Measurements from ENCODE around the gene SORBS1.

The SORBS1 gene

DNA sequence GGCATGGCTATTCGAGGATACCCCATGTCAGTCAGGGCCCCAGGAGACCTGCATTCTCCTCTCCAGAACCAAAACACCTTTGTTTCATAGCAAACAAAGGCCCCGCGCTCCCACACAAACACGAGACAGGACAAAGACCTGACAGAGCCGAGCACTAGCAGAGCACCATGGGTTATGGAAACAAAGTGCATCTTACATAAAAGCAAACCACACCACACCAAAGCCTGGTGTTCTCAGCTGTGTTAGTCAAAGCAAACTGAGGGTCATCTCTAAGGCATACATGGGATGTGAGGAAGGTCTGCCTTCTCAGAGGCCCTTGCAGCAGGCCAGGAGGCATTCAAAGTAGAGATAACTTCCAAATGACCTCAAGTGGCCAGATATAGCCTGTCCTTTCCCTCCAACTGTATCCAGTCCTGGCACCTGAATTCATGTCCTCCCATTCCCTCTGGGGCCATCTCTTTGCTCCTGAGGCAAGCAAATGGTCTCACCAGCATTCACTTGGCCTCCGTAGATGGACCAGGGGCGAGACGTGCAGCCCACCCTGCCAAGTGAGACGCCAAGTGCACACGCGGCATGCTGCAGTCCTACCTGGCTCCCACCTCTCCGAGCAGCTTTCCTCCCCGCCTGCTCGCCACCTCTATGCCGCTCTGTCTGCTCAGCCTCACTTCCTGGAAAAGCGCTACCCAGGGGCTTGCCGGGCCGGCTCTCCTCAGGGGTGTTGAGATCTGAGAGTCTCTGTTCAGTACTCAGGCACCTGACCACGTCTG, 225.1 kb downstream of the SORBS1 start:
- DNase-seq, result no peak

GRCh38 chr10:95334805-95335144, 226.4 kb downstream of the SORBS1 start:
- no peak for DNase-seq

DNA sequence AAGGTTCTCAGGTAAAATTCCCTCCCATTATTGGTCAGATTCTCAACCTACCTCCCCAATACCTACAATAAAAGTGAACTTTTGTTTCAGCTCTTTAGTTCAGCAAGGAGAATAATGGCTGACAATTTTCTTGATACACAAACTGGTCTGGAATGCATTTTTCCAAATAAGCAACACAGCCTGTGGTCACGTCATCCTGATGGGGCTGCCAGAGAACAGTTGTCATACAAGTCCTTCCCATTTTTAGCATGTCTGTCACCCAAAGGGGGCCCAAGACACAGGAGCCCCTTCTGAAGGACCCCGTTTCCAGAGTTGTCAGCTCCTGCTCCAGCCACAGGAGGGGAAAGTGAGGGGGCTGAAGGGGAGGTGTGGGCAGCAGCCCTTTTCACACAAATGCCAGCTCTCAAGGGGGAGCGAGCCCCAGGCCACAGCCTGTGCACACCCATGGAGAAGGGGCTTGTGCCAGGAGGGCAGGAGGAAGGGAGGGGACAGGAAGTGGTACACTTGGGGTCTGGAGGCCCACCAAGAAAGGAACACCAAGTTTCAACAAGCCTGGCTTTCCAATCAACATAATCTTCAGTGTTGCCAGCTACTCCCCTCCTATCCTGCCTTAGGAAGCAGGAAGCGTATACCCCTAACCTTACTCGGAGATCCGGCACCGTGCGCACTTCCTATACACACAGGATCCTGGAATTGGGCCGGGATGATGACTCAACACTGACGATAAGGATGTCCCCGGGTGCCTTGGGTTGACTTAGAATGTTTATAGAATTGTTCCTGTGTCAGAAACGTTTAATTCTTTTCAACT, 227.0 kb downstream of the SORBS1 start:
- DNase-seq, result no peak

DNA sequence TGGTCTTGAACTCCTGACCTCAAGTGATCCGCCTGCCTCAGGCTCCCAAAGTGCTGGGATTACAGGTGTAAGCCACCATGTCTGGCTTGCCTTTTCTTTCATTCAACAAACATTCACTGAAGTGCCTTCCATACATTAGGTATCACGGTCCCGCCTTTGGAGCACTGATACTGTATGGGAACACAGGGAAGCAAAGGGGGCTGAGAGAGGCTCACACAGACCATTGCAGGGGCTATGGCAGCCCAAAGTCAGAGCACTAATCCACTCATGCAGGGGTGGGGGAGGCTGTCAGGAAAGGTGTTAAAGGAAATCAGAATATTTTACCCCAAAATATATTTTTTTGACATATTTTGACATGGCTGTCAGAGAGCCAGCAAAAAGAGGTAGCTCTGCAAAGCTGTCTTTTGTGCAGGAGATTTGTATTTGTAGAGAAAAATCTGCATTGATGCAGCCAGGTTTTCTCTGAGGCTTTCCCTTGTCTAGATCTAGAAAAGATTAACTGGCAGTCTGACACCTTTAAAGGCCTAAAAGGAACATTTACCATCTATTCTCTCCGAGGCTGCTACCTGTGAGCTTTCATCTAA, 228.4 kb downstream of the SORBS1 start:
- DNase-seq, result no peak

GRCh38 chr10:95331596-95332130, 229.5 kb downstream of the SORBS1 start:
- no peak for DNase-seq

DNA sequence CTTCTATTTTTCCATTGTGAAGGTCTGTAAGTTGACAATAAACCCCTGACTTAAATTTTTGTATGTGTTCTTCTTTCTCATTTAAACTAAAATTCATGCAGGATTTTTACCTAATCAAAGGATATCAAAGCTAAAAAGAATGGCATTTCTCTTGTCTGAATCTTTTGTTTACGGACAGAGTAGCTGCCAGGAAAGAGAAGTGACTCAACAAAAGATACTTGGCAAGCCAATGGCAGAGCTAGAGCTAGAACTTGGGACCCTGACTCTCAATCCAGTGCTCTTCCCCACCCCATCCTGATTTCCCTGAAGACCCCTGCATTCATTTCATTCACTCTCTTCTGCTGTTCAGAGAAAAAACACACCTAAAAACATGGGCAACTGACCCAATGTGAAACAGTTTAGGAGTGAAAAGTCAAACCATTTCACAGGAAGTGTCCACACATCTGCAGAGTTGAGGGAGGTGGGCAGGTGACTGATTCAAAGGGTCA, 230.2 kb downstream of the SORBS1 start:
- no peak for DNase-seq

GRCh38 chr10:95329296-95329695, 231.9 kb downstream of the SORBS1 start:
- no peak for DNase-seq

DNA sequence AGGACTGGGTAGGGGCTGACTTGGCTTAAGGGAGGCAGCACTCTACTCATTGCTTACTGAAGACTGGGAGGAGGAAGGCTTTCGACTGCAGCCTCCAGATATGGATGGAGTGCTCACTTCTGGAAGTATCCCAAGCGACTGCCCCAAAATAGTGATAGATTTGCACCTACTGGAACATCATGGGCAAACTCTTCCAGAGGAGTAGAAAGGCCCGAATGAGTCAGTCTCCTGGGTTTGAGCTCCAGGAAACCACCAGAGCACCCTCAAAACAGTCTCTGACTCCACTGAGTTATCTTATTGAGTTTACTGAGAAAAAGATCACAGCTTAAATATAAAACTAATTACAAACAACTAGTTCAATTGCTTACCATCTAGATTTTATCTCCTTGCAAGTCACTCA, 233.2 kb downstream of the SORBS1 start:
- DNase-seq, result no peak

- DNase-seq, result peak; percentile 83 to 94
Measured at GRCh38 chr10:95327367-95327766, 233.8 kb downstream of the SORBS1 start.

GRCh38 chr10:95326396-95326795, 234.8 kb downstream of the SORBS1 start:
- DNase-seq, result no peak

GRCh38 chr10:95325863-95326262, 235.3 kb downstream of the SORBS1 start:
- DNase-seq, result no peak

GRCh38 chr10:95324436-95325268, 236.5 kb downstream of the SORBS1 start:
- DNase-seq, result no peak

DNA sequence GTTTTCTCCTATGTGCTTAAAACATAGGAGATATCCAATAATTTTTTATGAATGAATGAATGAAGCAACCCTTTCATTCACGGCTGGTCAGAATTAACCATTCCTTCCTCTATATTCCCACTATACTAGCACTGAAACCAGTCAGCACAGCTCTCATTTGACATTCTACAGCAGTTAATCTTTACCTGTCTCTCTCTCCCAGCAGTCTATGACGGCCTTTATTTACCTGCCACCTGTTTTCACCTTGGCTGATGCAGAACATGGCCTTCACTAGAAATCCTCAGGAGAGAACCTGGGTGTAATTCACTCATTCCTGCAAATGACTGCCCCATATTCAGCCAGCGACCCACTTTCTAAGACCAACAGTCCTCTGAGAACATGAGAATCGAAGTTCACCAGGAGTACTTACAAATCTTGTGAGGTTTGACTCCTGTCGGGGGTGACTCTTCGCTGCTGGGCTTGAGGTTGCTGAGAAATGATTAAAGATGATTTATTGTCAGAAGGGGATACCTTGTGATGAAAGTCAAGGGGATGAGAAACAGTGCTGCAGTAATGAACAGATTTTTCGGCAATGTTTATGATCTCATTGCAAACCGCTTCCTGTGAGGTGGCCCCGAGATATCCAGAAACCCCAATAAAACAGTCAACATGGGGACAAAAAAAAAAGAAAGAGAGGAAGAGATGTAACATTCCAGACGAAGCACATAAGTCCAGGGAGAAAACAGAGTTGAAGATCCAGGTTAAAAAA, 239.4 kb downstream of the SORBS1 start:
- DNase-seq, result no peak

DNA sequence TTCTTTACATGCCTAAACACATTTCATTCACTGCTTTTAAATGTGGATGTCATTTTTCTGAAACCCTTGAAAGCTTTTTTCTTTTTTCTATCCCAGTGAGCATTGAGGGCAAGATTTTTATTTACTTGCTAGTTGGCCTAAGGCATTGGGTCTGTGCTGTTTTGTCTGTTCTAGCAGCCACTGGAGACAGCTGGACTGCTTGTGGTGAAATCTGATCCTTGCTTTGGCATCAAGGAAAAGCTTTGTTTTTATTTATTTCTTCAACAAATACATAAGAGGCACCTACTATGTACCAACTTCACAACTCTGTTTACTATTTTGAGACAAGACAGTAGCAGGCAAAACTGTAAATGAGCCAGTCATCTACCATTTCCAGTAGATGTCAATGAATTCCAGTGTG, 241.9 kb downstream of the SORBS1 start:
- DNase-seq, result peak in 1 of 2 experiments; percentile 6

GRCh38 chr10:95315509-95315908, 245.7 kb downstream of the SORBS1 start:
- DNase-seq, result peak; percentile 29 to 79

GRCh38 chr10:95314192-95314918, 246.8 kb downstream of the SORBS1 start:
- peak; percentile 22 to 31 for DNase-seq

DNA sequence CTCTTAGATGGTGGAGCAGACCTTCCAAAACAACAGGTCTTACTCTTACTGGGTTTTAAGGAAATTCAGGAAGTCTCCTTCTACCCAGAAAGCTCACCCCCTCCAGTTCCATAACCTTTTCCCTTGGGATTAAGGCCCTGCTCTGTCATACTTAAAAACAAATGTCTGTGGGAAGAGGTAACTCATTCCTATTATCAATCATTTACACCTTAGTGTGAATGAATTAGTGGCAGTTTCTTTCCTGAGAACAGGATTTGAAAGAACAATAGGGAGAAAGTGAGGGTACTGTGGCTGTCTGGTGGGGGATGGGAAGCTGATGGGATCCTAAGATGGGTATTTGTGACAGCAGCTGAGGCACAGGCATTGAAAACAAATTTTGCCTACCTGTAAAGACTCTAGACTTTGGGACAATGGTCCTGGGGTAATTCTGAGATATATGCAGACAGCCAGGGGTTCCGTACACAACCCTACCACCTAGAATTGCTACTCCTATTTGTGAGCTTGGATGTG, 248.1 kb downstream of the SORBS1 start:
- DNase-seq, result no peak

DNA sequence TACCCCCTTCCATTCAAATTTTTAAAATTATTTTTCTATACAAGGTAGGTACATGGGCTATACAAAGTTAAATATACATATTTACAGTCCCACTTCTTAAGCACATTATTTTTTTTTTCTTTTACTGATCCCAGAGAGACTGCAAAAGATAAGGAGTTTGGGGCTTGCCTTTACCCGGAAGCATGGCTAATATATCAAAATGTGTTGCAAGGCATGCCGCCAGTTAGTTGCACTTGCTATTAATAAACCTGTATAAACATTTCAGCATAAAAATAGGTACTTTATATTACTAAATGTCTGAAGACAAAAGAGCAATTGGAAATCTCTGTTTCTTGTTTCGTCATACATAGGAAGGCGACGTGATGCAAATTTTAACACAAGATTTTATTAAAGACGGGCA, 248.9 kb downstream of the SORBS1 start:
- DNase-seq, result no peak

DNA sequence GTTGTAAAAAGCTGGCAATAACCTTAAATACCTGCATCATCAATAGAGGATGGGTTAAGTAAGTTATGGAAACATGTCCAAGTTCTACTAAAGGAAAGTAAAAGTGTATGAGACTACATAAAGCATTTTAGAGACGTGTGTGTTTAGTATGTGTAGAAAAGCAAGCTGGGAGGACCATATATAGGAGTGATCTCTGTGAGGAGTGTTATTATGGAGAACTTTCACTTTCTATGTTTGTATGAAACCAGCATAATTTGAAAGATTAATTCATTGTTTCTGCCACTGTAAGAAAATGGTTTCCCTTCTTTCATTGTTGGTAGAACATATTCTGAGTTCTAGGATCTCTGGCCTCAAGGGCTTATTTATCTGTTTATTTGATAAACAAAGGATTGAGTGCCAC, 251.2 kb downstream of the SORBS1 start:
- no peak for DNase-seq

GRCh38 chr10:95308389-95309302, 252.5 kb downstream of the SORBS1 start:
- DNase-seq, result no peak
